GM15510 (cell line): ENCODE results near the gene CNTN4.

Experiments
- POLR2A ChIP-seq: IDR thresholded peaks from 3 replicates; pipeline ENCODE4 v1.6.1; 2011; ENCODE audit warnings: borderline replicate concordance; ENCODE audit not compliant: insufficient read length; ENCODE audit errors: extremely low read depth

Gene CNTN4

DNA sequence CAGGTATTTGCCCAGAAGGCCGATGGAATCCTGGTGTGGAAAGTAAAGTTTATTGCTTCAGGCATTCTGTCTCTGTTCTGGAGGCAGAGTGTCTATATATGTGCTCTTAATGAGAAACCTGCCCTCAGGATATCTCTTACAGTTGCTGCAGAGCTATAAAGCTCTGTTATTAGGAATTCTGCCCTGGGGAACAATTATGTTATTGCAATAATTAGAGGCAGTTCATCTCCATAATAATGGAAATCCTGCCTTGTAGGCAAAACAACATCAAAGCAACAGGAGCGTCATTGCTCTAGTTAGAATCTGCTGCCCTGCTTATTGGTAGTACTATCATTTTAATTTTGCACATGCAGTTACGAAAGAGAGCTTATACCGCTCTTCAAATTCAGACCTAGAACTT, 835.9 kb downstream of the CNTN4 start:
- no peak for TF ChIP-seq POLR2A

DNA sequence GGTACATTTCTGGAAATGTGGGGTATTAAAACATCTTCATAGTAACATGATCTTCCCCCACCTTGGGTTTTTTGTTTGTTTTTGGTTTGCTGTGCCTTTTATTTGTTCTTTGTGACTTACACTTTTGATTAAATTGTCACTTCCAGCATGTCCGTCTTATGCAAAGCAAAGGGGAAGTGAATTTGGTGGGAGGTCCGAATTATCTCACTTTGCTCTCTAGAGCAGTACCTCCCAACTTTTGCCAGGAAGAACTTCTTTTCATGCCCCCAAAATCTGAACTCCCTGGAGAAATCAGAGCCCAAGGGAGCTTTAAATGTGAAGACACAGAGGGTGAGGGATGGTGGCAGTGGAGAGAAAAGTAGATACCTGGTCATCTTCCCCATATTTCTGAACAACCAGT, 838.4 kb downstream of the CNTN4 start:
- no peak for TF ChIP-seq POLR2A

DNA sequence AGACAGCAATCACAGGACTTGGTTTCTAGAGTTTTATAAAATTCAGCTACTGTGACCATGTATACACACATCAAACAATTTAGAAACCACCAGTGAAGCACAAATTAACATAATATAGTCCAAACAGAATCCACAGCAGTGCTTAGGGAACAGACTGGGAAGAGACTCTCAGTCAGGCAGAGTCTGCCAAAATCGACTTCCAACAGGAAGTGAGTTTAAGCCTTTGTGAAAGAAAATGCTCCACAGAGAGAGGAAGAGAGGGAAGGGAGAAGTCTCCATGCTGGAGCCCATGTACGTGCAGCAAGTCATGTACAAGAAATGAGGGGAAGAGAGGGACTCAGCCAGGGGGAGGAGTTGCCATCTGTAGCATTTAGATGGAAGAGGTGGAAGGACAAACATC, 838.9 kb downstream of the CNTN4 start:
- TF ChIP-seq POLR2A = no peak

DNA sequence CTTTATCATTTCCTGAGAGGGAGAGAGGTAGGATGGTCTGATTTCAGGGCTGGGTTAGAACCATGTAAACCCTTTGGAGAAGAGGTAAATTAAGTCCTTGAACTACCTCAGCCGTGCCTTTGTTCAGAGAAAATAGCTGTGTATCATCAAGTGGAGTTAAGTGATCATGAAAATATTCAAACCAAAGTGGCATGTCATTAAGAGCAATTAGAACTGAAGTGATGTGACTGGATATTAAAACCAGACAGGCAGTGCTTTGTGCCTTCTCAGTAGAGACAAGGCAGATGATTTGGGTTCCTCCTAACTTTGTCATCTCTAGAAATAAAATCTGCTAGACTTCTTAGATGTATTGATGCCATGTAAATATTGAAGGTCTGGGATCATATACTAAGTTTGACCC, 840.0 kb downstream of the CNTN4 start:
- TF ChIP-seq POLR2A = no peak

DNA sequence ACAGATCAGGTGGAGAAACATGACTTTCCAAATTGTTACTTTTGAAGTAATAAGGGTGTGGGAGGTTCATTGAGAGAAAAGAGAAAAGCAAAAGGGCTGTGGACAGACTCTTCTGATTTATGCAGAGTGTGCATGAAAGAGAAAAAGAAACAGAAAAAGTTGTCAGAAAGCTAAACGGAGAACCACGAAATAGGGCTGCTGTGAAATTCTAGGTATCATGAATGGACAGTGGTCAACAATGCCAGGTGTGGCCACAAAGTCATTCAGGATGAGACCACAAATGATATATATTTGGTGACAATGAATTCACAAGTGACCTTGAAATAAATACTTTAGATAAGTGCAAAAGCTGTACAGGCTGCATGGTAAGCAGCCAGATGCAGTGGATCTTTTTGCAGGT, 841.4 kb downstream of the CNTN4 start:
- TF ChIP-seq POLR2A = no peak

DNA sequence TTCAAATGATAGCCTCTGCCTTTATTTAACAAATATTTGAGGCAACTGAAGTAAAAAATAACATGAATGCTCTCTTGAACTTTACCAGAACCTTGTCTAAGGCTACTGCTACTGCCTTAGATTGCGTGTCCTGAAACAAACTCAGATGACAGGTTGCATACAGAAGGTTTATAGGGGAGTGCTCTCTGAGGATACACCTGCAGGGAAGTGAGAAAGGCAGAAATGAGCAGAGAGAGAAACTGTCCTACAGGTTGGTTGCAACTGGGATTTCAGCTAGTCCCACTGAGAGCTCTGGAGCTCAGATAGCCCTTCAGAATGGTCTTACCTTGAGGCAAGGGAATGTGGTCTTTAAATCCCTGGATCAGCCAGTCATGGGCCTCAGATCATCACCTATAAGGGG, 846.0 kb downstream of the CNTN4 start:
- no peak for TF ChIP-seq POLR2A

DNA sequence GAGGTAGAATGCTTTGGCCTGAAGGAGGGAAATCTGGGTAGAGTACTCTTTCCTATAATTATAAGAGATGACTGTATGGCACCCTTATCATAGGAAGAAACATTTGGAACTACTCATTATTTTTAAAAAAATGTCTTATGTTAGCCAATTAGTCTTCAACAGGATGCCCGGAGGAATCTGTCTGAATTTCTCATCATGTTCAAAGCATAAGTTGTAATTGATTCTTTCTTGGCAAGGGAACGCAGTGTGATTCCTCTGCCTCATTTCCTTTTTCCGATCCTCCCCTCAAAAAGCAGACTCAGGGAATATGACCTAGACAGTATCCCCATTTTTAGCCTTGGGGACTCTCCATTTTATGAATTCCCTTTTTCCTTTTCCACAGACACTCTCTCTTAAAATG, 846.5 kb downstream of the CNTN4 start:
- TF ChIP-seq POLR2A = no peak

DNA sequence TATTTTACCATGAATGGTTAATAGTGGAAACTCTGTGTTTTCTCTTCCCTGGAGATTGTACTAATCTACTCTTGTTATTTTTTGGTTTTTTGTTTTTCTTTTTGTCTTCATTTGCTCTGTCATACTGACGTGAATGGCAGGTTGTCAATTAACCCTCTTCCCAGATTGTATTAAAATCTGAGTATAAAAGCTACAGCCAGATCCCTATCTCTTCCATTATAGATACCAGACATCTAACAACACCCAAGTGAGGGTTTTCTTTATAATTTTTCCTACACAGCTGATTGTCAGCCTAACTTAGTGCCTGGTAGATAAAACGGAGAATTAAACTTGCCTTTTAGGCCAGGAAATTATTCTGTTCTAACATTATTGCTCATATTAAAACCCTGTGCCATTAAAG, 848.9 kb downstream of the CNTN4 start:
- TF ChIP-seq POLR2A = no peak

DNA sequence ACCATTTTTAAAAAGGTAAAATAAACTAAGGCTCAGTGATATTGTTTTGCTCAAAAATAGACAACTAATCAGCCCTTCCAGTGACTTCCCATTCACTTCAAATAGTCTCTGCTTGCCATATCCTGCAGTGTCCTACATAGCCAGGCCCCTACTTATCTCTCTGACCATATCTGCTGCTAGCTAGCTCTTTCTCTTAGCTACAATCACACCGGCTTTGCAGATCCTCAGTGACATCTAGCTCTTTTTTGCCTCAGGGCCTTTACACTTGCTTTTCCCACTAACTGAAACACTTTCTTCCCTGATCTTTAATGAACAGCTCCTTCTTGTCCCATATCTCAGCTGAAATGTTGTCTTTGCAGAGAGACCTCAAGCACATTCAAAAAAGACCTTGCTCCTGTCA, 850.2 kb downstream of the CNTN4 start:
- no peak for TF ChIP-seq POLR2A

DNA sequence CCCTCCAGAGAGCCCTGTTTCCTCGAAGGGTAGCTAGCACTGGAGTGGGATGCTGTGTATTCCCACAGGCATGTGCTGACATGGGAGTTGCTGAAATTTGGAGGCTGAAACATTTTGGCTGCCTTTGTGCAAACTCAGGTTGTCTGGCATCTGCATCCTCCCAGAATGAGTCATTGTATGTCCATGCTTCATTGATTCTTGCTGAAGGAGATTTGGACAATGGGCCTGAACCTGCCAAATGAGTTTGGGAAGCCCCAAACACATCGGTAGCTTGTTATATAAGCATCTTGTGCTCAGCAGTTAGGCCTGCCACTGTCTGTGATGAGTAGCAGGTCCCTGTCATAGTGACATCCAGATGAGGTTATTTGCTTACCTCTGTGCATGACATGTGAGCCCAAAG, 851.5 kb downstream of the CNTN4 start:
- no peak for TF ChIP-seq POLR2A

DNA sequence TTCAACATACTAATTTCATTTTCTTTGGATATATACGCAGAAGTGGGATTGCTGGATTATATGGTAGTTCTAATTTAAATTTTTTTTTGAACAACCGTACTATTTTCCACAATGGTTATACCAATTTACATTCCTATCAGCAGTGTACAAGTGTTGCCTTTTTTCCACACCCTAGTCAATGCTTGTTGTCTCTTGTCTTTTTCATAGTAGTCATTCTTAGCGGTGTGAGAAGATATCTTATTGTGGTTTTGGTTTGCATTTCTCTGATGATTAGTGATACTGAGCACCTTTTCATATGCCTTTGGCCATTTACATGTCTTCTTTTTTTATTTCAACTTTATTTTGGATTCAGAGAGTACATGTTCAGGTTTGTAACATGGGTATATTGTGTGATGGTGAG, 858.4 kb downstream of the CNTN4 start:
- no peak for TF ChIP-seq POLR2A

DNA sequence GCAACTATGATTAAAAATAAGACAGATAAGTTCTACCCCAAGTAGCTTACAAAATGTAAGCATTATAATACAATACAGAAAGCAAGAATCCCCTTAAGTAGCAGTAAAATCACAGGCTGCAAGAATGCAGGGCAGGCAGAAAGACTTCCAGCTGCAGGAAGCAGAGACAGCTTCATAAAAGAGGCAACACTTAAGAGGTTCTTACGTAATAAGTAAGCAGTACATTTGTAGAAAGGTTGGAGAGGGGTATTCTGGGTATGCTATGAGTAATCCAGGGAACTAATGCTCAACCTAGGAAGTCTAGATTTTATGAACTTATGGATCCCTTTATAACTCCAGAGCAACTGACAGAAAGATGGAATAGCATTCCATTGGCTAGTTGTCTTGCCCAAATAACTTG, 859.9 kb downstream of the CNTN4 start:
- TF ChIP-seq POLR2A = no peak

DNA sequence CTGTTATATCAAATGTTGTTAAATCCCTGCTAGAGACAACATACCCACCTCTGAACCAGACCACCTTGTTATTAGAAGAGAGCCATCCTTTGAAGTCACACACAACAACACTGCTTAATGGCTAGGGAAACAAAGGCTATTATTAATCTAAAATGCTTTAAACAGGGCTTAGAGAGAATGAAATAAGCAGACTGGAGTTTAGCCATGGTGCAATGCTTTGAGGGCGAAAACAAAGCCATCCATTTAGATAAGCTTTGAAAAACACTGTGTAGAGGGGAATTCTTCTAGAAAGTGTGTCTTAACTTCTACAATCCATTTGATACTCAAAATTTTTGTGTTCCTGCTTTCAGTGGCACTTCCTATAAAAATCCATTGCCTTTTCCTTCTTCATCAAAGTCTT, 862.9 kb downstream of the CNTN4 start:
- TF ChIP-seq POLR2A = no peak

DNA sequence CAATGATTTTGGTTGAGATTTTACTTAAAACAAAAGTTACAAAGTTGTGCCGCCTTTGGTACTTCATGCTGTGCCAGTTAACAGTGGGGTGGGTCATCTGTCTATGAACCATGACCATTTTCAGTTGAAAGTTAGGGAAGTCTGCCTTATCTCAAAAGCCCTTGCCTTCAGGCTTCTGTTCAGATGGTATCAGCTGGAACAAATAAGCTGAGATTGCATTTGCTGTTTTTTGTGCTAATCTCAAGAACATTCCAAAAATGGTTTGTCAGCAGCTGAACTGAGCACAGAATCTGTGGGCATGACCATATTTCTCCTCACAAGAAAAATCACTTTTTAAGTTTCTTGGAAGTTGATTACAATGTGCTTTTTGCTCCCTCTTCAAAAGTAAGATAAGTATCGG, 869.2 kb downstream of the CNTN4 start:
- no peak for TF ChIP-seq POLR2A

DNA sequence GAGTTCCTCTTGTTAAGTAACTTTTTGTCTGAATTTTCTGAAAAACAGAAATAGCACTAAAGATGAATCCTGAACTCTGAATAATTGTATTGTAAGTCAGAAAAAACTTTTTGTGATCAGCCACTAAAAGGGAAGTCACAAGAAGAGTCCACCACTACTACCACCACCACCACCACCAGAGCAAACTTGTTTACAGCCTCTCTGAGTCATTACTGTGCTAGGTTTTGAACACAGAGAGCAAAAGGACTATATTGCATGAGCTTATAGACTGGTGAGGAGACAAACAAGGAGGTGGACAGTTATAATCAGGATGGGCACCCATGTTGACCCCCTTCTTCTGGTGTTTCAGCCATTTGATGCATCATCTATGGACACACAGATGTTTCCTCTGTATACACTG, 869.8 kb downstream of the CNTN4 start:
- no peak for TF ChIP-seq POLR2A

DNA sequence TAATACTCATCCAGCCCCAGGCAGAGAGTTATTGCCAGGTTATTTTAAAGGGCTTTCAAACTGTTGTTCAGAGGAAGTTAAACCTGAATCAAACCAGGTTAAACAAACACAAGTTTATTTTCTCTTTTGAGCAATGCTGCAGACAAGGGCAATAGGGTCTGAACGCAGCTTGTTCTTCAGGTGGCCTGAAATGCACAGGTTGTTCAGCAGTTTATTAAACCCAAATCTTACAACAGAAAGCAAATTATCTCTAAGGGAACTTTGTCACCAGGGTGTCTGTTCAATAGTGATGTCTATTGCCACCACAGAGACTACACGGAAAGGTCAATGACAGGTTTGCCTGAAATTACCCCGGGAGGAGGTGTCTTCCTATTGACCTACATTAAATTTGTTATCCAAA, 877.5 kb downstream of the CNTN4 start:
- no peak for TF ChIP-seq POLR2A

DNA sequence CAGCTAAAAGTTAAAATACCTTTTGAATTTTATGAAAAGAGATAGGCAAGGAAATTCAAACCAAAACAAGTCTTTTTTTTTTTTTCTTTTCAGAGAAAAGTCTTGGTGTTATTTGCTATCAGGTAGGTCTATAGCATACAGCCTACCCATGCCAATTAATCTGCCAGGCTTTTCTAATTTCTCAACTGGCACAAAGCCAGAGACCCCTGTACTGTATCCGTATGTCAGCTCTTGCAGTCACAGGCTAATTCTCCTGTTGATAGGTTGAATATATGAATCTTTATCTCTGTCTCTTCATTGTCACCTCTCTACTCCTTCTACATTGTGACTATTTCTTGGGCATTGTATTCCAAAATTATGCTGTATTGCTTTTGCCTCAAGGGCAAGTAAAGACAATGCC, 878.1 kb downstream of the CNTN4 start:
- TF ChIP-seq POLR2A = no peak
